ENCODE data around the gene SRSF3. TPM values are rescaled to one million over a fixed set of nuclear protein-coding genes. Genes with fewer than 3 reads are reported as not detected.

The SRSF3 gene
- total RNA-seq, 1 donor from 2014 or later = 209 TPM

- Mint-ChIP-seq H3K4me1 (ENCODE audit: unreplicated experiment) (peaks cover 20% of the 10 kb centered on the region), H3K9me3 (ENCODE audit: unreplicated experiment) (no peaks in the 10 kb centered on the region), H3K36me3 (ENCODE audit: unreplicated experiment) (no peaks in the 10 kb centered on the region), H3K4me3 (ENCODE audit: unreplicated experiment) (no peak overlapping the region), H3K27me3 (ENCODE audit: unreplicated experiment) (no peaks in the 10 kb centered on the region), H3K27ac (ENCODE audit: unreplicated experiment) (no peak overlapping the region)
- DNase-seq (ENCODE audit: extremely low spot score, unreplicated experiment) = no peak
- TF ChIP-seq CTCF (IDR thresholded peaks at IDR 0.05) = no peak
These were observed 35.0 kb upstream of the SRSF3 start for GRCh38 chr6:36559011-36559793.

GRCh38 chr6:36560822-36561221 lies 33.3 kb upstream of the SRSF3 start:
- no peak overlapping the region for H3K4me3 Mint-ChIP-seq (ENCODE audit: unreplicated experiment)

GRCh38 chr6:36563237-36563927 lies 30.8 kb upstream of the SRSF3 start:
- no peak for DNase-seq (ENCODE audit: extremely low spot score, unreplicated experiment)
- no peak overlapping the region for H3K4me3 Mint-ChIP-seq (ENCODE audit: unreplicated experiment)
- H3K9me3 Mint-ChIP-seq (ENCODE audit: unreplicated experiment) = no peaks in the 10 kb centered on the region
- no peaks in the 10 kb centered on the region for H3K36me3 Mint-ChIP-seq (ENCODE audit: unreplicated experiment)
- H3K27ac Mint-ChIP-seq (ENCODE audit: unreplicated experiment) = no peak overlapping the region
- peaks cover 16% of the 10 kb centered on the region for H3K4me1 Mint-ChIP-seq (ENCODE audit: unreplicated experiment)
- TF ChIP-seq CTCF (IDR thresholded peaks at IDR 0.05) = no peak
- no peaks in the 10 kb centered on the region for H3K27me3 Mint-ChIP-seq (ENCODE audit: unreplicated experiment)

More at GRCh38 chr6:36560822-36561221, 33.3 kb upstream of the SRSF3 start:
- no peaks in the 10 kb centered on the region for H3K9me3 Mint-ChIP-seq (ENCODE audit: unreplicated experiment)
- no peaks in the 10 kb centered on the region for H3K27me3 Mint-ChIP-seq (ENCODE audit: unreplicated experiment)
- no peaks in the 10 kb centered on the region for H3K36me3 Mint-ChIP-seq (ENCODE audit: unreplicated experiment)
- H3K4me1 Mint-ChIP-seq (ENCODE audit: unreplicated experiment) = peaks cover 16% of the 10 kb centered on the region
- TF ChIP-seq CTCF (IDR thresholded peaks at IDR 0.05) = no peak
- no peak for DNase-seq (ENCODE audit: extremely low spot score, unreplicated experiment)
- no peak overlapping the region for H3K27ac Mint-ChIP-seq (ENCODE audit: unreplicated experiment)

GRCh38 chr6:36563928-36564284 lies 30.3 kb upstream of the SRSF3 start:
- H3K4me1 Mint-ChIP-seq (ENCODE audit: unreplicated experiment) = peaks cover 16% of the 10 kb centered on the region
- H3K27ac Mint-ChIP-seq (ENCODE audit: unreplicated experiment) = no peak overlapping the region
- no peak overlapping the region for H3K4me3 Mint-ChIP-seq (ENCODE audit: unreplicated experiment)
- no peaks in the 10 kb centered on the region for H3K27me3 Mint-ChIP-seq (ENCODE audit: unreplicated experiment)
- DNase-seq (ENCODE audit: extremely low spot score, unreplicated experiment) = no peak
- no peaks in the 10 kb centered on the region for H3K36me3 Mint-ChIP-seq (ENCODE audit: unreplicated experiment)
- TF ChIP-seq CTCF (IDR thresholded peaks at IDR 0.05) = no peak
- no peaks in the 10 kb centered on the region for H3K9me3 Mint-ChIP-seq (ENCODE audit: unreplicated experiment)

- no peaks in the 10 kb centered on the region for H3K36me3 Mint-ChIP-seq (ENCODE audit: unreplicated experiment)
- no peak overlapping the region for H3K27ac Mint-ChIP-seq (ENCODE audit: unreplicated experiment)
- no peaks in the 10 kb centered on the region for H3K27me3 Mint-ChIP-seq (ENCODE audit: unreplicated experiment)
- no peaks in the 10 kb centered on the region for H3K9me3 Mint-ChIP-seq (ENCODE audit: unreplicated experiment)
- TF ChIP-seq CTCF (IDR thresholded peaks at IDR 0.05) = no peak
- peaks cover 16% of the 10 kb centered on the region for H3K4me1 Mint-ChIP-seq (ENCODE audit: unreplicated experiment)
- H3K4me3 Mint-ChIP-seq (ENCODE audit: unreplicated experiment) = no peak overlapping the region
- DNase-seq (ENCODE audit: extremely low spot score, unreplicated experiment) = no peak
These were observed 27.7 kb upstream of the SRSF3 start for GRCh38 chr6:36566418-36566905.

All from osteocyte (in vitro differentiated cells).